GM19455 (cell line): Measurements from ENCODE around the gene XKR3.
"Not testable (repeated sequence)": the region's sequence is repeated elsewhere in the genome, so short reads cannot be mapped to it uniquely, and the experiment has no call there.

Experiments used
- ATAC-seq: cut with Tn5 transposase; IDR thresholded peaks from one replicate; pipeline ENCODE4 v1.9.1; 2021; ENCODE audit not compliant: unreplicated experiment

The XKR3 gene

DNA sequence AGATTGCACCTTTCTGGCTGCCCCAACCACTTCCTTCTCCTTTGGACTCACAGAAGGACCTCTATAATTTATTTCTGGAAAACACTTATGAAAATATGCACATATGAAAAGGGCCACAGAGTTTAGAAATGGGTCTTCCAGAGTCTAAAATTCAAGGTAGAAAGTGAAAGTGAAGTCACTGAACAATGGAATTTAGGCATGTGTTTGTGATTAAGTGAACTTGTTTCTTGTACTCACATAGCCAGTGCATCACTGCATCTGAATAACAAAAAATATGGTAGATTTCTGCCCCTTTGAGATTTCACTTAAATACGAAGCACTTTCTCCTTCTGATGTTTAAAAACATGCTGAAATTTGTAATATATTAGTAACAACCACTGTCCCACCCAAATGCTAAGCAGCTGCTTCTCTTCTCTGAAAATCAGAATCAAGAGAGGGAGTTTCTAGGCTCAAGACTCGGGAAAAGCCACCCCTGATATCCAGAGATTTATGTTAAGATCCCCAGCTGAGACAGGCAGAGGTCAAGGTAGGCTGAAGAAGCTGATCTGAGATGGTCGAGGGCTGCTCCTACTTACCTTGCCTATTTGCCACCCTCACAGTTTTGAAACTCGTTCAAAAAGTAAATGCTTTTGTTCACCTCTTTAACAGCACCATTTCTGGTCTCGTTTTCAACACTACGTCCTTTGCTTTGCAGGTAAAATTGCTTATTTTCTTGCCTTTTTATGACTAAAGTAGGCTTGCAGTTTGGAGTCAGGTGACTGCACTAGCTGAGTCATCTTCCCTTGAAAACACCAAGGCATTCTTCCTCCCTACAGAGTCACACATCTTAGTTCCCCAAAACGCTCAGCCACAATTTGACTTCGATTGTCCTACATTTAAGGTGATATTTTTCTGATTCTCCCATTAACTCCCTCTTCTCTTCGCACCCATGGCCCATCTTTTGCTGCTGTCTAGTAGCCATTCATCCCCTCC is at the start of gene XKR3:
TSS of gene XKR3 (minus strand) at position 696 of the 972 bp plus-strand sequence. CDS start 17,338 bp downstream, outside the sequence.
- ATAC-seq, result no peak

DNA sequence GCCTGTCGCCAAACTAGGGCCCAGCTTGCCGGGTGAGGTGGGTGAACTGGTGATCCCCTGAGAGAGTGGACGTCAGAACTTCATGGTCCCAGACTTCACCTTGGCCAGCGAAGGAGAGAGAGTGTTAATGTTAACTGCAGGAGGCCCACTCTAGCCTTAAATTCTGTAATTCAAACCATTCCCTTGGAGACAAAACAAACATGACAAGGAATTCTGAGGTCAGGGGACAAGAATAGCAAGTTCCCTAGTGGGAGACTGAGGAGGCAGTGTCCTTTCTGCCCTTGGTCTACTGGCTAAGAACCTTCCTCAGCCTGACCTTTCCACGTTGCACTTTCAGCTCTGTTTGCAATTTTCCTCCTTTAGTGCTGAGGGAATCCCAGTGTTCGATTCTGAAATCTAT is 44.4 kb upstream of the XKR3 start:
- ATAC-seq, result not testable (repeated sequence)

DNA sequence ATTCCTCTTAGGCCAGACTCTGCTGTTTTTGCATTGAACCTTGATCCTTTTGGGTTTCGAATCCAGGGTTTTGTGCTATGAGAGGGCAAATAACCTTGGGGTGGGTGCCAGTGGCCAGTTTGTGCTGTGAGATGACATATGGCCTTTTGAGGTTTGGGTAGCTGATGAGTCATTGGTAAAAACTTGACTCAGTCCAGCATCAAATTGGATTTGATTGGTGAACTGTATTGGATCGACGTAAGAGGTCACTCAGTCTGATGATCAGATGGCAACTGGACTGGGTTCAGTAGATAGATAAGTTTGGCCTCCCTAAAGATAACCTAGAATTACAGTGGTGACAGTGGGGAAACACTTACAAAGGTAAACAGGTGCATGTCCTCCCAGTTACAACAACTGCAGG is 41.0 kb upstream of the XKR3 start:
- no peak for ATAC-seq

DNA sequence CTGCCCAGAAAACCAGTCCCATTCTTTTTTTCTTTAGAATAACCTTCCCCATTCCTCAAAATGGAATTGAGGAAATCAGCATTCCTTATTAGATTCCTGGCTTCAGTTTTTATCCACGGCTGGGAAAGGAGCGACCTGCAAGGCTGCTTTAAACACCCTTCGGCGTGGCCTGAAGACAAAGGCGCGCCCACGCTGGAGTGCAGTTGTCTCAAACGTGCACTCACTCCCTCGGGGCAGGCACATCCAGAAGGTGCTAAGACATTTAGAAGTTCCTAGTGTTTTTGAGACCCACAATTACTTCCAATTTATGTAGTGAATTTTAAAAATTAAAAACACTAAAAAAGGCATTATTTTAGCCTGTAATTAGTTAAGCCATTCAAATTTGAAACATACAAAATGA is 31.6 kb upstream of the XKR3 start:
- ATAC-seq, result not testable (repeated sequence)

DNA sequence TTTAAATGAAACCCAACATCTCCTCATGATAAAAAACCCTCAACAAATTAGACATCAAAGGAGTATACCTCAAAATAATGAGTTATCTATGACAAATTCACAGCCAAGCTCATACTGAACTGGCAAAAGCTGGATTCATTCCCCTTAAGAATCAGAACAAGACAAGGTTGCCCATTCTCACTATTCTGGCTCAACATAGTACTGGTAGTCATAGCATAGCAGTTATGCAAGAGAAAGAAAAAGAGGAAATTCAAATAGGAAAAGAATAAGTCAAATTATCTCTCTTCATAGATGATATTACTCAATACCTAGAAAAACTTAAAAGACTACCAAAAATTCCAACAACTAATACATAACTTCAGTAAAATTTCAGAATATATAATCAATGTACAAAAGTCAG is 29.4 kb upstream of the XKR3 start:
- no peak for ATAC-seq

DNA sequence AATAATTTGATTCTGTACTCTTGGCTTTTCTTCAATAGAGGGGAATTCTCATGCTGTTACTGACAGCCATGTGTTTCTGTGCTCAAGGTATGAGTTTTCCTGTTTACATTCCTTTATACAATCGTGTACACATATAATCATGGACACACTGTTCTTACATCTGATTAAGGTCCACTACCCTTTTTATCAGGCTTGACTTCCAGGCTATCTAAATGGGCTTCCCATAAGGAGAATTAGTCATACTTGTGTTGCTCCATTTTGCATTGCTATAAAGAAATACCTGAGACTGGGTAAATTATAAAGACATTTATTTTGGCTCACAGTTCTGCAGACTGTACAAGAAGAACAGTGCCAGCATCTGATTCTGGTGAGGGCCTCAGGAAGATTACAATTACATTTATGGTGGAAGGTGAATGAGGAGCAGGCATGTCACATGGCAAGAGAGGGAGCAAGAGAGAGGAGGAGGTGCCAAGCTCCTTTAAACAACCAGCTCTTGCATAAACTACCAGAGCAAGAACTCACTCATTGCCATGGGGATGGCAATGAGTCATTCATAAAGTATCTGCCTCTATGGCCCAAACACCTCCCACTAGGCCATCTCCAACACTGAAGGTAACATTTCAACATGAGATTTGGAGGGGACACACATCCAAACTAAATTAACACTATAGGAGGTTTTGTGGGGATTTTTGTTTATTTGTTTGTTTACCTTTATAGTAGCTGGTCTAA is 26.2 kb upstream of the XKR3 start:
- ATAC-seq, result not testable (repeated sequence)

DNA sequence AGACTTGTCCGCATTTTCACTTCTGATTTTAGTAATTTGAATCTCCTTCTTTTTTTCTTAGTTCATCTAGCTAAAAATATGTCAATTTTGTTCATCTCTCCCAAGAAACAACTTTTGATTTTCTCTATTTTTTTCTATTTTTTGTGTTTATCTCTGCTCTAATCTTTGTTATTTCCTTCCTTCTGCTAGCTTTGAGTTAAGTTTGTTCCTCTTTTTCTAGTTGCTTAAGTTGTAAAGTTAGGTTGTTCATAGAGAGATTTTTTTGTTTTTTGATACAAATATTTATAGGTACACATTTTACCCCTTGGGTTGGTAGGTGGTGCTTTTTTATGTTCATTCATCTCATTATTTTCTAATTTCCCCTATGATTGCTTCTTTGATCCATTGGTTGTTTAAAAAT is 22.1 kb upstream of the XKR3 start:
- ATAC-seq, result no peak

DNA sequence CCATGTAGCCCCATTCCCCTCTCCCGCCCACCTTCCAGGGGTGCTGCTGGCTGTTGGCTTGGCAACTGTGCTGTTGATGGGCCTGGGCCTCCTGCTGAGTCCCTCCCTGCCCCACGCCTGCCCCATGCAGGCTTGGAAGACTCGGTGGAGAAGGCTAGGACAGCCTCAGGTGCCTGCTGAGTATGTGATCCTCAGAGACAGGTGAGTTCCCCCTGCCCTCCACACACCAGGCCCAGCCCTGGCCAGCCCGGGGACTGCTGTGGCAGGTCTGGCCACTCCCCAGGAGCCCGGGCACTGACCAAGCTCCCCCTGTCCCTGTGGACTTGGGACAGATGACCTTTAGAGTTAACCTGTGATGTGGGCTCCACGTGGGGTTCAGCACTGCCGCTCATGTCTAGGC is 20.7 kb upstream of the XKR3 start:
- no peak for ATAC-seq

DNA sequence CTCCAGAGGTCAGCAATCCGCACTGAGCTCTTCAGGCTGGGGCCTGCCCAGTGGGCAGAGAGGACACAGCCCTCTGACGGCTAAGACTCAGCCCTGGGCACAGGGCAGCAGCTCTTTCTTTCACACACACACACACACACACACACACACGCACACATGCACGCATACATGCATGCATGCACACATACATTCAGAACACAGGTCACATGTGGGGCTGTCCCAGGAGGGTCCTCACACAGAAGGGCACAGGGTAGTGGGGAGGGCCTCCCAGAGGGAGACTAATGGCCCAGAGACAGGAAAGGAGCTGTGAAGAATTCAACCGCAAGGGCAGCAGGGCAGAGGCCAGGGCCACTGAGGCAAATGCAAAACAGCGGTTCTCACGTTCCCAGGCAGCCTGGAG is 20.3 kb upstream of the XKR3 start:
- no peak for ATAC-seq

DNA sequence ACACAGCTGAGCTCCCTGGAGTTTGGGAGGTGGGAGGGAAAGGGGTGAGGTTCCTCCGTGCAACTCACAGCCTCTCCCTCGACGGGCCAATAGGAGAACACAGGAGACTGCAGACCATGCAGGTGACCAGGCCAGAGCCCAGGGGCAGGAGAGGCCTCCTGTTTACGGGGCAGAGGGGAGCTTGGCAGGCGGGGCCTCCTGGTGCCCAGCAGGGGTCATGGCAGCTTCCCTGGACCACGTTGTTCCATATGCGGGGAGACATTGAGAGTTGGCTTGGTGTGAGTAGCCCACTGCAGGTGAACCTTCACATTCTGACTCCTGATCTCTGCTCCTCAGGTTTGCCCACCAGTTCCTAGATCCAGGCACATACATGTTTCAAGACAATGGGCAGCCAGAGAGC is 19.3 kb upstream of the XKR3 start:
- ATAC-seq, result no peak

DNA sequence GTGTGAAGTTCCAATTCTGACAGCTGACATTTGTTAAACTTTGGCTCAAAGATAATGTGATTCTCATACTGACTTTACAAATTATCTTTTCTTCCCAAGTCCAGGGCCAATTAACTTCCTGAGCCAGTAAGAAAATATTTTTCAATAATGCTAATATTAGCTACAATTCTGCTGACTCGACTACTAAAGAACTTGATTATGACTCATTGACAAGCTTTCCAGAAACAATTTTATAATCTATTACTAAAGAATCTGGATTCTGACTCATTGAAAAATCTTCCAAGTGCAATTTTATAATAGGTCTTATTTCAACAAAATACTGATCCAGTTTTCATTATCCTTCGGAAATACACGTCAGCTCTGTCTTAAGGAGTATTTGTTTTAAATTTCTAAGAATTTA is 12.9 kb upstream of the XKR3 start:
- no peak for ATAC-seq

DNA sequence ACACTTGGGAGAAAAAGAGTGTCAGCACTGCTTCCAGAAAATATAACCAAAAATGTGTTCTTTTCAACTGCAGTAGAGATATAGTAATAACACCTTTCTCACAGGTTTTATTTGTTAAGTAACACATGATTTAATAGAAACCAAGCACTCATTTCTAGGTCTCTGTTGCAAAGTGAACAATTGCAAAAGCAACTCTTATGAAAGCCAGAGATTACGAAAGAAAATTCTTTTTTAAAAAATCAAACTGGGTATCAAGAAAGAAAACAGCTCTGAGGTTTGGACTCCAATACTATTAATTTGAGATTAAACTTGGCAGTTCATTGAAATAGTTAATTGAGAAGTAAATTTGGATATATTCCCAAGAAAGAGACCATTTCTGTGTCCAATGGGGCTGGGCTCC is 9.8 kb upstream of the XKR3 start:
- no peak for ATAC-seq

DNA sequence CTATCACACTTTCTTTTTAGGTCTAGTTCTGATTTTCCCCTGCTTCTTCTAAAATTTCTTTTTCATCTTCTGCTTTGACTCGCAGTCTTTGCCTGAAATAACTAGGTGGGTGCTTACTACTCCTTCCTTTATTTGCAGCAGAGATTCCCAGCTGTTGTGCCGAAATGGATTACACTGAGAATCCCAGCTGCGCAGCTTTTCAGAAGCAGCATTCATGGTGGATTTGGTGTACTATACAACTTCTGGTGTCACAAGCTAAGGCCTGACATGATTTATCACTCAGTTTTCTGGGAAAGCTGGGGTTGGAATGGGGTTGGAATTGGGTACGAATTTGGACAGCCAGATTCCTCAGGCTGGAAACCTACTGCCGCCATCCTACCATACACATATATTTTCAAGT is 6.0 kb upstream of the XKR3 start:
- no peak for ATAC-seq

DNA sequence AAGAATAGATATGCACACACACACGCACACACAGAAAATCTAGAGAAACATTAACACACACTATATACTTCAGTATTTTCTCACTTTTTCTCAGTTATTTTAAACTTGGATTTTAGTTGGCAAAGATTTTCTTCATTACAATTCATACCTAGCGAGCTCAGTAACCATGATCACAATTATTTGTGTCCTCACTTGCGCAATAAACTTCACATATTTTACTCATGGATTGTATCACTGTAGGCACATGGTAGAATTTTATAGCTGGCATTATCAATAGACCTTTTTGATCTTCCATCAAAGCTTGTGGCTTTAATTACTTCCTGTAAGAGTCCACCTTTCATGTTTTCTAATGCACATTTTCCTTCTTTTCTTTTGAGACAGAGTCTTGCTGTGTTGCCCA is 4.8 kb upstream of the XKR3 start:
- ATAC-seq, result no peak

DNA sequence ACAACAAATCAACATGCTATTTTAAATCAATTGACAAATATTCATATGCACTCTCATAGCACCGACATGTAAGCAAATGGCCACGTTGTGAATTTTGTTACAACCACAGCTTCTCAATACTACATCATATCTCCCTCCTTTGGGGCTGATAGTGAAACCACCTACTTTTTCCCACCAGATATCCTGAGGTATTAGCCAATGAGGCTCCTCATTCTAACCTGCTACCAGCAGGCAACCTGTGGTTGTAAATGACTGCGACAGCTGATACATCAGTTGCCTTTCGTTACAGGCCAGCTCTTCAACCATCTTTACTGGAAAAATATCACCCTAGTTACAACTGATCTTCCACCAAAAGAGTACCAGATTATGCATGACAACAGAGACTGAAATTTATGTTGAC is 3.7 kb upstream of the XKR3 start:
- no peak for ATAC-seq

DNA sequence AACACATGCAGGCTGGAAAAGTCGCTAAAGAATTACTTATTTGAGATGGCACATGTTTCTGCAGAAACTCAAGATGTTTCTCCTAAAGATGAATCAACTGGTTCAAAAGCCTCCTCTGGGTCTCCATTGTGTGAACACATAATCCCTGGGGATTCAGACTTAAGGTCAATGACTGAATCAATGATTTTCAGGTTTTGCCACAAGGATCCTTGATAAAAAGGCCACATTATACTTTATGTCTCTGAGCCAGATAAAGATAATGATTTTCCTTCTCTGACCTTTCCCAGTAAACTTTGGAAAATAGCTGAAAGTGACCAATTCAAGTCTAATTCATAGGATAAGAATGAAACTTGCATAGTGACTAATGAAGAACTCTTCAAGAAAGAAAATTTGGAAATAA is 2.3 kb upstream of the XKR3 start:
- ATAC-seq, result no peak

DNA sequence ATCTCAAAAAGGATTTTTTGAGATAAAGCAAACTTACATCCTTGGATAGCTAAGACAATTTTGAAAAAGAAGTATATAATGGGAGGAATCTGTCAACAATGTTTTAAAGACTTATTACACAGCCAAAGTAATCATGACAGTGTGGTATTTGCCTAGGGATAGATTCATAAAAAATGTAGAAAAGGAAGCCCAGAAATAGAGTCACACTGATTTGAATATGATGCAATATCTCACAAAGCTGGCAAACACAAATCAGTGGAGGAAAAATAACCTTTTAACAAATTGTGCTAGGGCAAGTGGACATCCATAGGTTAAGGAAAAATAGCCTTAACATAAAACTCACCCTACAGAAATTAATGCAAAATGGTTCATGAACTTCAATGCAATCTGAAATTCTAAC is 6.0 kb downstream of the XKR3 start:
- ATAC-seq, result no peak

DNA sequence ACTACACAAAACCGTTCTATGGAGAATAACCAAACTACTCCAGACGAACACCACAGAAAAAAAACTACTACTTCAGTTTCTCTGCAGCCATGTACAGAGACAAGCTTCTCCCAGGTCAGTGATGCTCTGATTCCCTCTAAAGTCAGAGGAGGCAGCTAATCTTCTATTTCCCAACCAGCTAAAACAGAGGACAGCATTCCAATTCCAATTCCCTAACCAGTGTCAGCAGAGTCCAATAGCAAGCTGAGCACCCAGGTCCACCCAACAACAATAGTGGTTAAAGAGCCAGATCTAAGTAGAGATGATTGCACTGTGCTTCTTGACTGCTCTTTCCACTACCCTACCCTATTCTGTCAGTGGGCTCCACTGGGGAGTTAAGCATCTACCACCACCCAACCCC is 6.7 kb downstream of the XKR3 start:
- no peak for ATAC-seq

DNA sequence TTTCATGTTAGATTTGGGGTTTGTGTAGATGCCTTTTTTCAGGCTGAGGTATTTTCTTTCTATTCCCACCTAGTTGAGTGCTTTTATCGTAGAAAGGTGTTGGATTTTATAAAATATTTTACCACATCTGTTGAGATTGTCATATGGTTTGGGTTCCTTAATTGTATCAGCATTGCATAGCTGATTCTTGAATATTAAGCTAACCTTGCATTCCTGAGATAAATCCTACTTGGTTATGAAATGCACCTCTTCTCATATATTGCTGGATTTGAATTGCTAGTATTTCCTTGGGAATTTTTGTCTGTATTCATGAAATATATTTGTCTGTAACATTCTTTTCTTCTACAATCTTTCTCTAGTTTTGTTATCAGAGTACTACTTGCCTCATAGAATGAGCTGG is 10.1 kb downstream of the XKR3 start:
- no peak for ATAC-seq

DNA sequence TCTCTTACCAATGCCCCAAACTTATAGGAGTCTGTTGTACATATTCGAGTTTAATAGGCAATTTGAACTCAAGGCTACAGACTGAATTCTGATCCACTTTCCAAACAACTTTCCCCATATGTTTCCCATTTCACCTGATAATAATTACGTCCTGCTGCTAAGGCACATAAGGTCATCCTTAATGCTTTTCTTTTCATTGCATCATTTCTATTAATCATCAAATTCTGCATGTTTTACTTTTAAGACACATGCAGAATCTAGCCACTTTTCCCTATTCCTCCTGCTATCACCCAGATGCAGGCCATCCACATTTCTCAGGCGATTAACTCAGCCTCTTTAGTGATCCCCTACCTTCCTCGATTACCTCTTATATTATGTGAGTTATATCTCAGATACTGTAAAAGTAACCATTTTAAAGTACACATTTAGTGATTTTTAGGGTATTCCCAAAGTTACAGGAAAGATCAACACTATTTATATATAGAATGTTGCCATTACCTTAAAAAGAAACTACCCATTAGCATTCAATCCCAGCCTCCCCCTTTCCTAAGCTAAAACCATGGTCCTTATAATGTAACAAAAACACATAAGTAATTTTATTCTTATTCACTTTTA is 14.9 kb downstream of the XKR3 start:
- no peak for ATAC-seq

DNA sequence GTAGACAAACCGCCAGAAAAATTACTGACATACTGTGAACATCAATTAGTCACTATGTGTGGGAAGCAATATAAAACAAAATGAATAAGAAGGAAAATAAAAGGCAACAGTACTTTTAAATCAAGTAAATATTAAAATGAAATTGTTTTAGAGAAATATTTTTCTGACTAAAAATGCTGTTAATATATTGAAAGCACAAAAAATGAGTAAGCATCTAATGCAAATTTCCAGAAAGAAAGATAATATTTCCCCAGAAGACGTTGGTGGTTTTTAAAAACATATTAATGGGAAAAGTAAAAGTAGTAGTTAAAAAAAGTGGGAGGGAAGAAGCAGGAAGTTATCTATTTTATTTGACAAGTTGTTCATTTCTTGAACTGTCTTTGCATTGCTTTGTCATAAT is 16.5 kb downstream of the XKR3 start:
- no peak for ATAC-seq

DNA sequence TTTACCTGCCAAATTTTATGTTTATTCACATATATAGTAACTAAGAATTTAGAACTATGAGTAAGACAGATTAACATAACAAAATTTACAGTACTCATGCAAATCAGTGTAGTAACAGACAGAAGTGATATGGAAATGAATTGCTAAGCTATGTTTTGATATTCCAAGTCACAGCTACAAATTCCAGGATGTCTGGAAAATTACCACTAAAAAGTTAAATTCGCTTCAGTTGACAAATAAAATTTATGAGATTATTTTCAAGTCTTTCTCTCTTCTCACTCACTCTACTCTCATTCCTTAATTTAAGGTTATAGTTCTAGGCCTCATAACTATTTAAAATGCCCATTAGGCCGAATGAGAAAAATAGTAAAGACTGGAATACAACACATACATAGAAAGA is 18.1 kb downstream of the XKR3 start:
- no peak for ATAC-seq
